Measurements from ENCODE around the gene MSI2. TPM values are rescaled to one million over a fixed set of nuclear protein-coding genes. Genes with fewer than 3 reads are reported as not detected.

Gene MSI2
- total RNA-seq, 1 donor from 2014 or later: 67.9 TPM

DNA sequence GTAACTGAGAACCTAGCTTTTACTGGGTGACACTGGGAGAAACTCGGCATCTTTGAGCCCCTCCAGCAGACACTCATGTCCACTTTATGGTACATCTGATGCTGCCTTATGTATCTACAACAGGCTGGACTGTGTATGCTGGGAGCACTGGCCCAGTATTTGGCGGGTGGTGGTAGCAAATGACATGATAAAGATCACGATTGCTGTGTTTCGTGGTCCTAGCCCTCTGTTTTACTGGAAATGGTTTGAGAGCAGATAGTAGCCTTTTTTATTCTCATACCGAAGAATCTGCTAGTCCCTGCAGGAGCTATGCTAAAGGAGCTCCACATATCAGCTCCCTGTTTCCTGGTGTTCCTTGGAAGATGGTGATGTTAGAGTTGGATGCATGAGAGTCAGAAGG lies 338.4 kb downstream of the MSI2 start:
- TF ChIP-seq, protein P1, sequence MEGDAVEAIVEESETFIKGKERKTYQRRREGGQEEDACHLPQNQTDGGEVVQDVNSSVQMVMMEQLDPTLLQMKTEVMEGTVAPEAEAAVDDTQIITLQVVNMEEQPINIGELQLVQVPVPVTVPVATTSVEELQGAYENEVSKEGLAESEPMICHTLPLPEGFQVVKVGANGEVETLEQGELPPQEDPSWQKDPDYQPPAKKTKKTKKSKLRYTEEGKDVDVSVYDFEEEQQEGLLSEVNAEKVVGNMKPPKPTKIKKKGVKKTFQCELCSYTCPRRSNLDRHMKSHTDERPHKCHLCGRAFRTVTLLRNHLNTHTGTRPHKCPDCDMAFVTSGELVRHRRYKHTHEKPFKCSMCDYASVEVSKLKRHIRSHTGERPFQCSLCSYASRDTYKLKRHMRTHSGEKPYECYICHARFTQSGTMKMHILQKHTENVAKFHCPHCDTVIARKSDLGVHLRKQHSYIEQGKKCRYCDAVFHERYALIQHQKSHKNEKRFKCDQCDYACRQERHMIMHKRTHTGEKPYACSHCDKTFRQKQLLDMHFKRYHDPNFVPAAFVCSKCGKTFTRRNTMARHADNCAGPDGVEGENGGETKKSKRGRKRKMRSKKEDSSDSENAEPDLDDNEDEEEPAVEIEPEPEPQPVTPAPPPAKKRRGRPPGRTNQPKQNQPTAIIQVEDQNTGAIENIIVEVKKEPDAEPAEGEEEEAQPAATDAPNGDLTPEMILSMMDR (IDR thresholded peaks at IDR 0.05; ENCODE audit: insufficient read depth, low read depth, low read length): no peak
- no peak for TF ChIP-seq EZH2 (IDR thresholded peaks at IDR 0.05; ENCODE audit: insufficient read depth, low read length)
- no peak overlapping the region for H3K27ac ChIP-seq (ENCODE audit: low read depth, low read length)
- no peak for DNase-seq (ENCODE audit: low read depth)
- peaks cover 2% of the 10 kb centered on the region for H3K9me3 ChIP-seq (ENCODE audit: insufficient read depth, low read depth, low read length)
- H3K9ac ChIP-seq (ENCODE audit: low read length): no peak overlapping the region
- no peaks in the 10 kb centered on the region for H3K4me1 ChIP-seq (ENCODE audit: insufficient read depth, low read length)
- peaks cover 2% of the 10 kb centered on the region for H3K9me3 Mint-ChIP-seq (ENCODE audit: unreplicated experiment)
- no peak overlapping the region for H2AFZ ChIP-seq (ENCODE audit: low read depth, low read length)
- H3K27me3 Mint-ChIP-seq (ENCODE audit: low read depth, unreplicated experiment): no peaks in the 10 kb centered on the region
- no peak overlapping the region for H3K4me2 ChIP-seq (ENCODE audit: low read length)
- H3K79me2 ChIP-seq (ENCODE audit: insufficient read depth, low read length): no peaks in the 10 kb centered on the region
- FAIRE-seq: no peak
- no peak overlapping the region for H3K4me3 ChIP-seq (ENCODE audit: insufficient read depth, low read depth, low read length)
- no peaks in the 10 kb centered on the region for H3K27me3 ChIP-seq (ENCODE audit: insufficient read depth, low read length)
- no peak overlapping the region for H3K27ac Mint-ChIP-seq (ENCODE audit: unreplicated experiment)
- peaks cover 9% of the 10 kb centered on the region for H3K36me3 Mint-ChIP-seq (ENCODE audit: low read depth, unreplicated experiment)
- no peak overlapping the region for H3K4me3 Mint-ChIP-seq (ENCODE audit: unreplicated experiment)
- H3K4me1 Mint-ChIP-seq (ENCODE audit: low read depth, unreplicated experiment): no peaks in the 10 kb centered on the region
- no peaks in the 10 kb centered on the region for H3K36me3 ChIP-seq (ENCODE audit: insufficient read depth, low read length)
- peaks cover 17% of the 10 kb centered on the region for H4K20me1 ChIP-seq (ENCODE audit: insufficient read depth, low read length)

- peaks cover 2% of the 10 kb centered on the region for H3K9me3 ChIP-seq (ENCODE audit: insufficient read depth, low read depth, low read length)
- FAIRE-seq: no peak
- H3K4me1 ChIP-seq (ENCODE audit: insufficient read depth, low read length): no peaks in the 10 kb centered on the region
- Mint-ChIP-seq H3K27me3 (ENCODE audit: low read depth, unreplicated experiment) (no peaks in the 10 kb centered on the region), H3K4me1 (ENCODE audit: low read depth, unreplicated experiment) (no peaks in the 10 kb centered on the region), H3K36me3 (ENCODE audit: low read depth, unreplicated experiment) (peaks cover 9% of the 10 kb centered on the region), H3K4me3 (ENCODE audit: unreplicated experiment) (no peak overlapping the region), H3K9me3 (ENCODE audit: unreplicated experiment) (peaks cover 2% of the 10 kb centered on the region), H3K27ac (ENCODE audit: unreplicated experiment) (no peak overlapping the region)
- H2AFZ ChIP-seq (ENCODE audit: low read depth, low read length): no peak overlapping the region
- no peak overlapping the region for H3K4me3 ChIP-seq (ENCODE audit: insufficient read depth, low read depth, low read length)
- no peak for DNase-seq (ENCODE audit: low read depth)
- no peaks in the 10 kb centered on the region for H3K79me2 ChIP-seq (ENCODE audit: insufficient read depth, low read length)
- no peak overlapping the region for H3K27ac ChIP-seq (ENCODE audit: low read depth, low read length)
- no peaks in the 10 kb centered on the region for H3K36me3 ChIP-seq (ENCODE audit: insufficient read depth, low read length)
- TF ChIP-seq EZH2 (IDR thresholded peaks at IDR 0.05; ENCODE audit: insufficient read depth, low read length): no peak
- TF ChIP-seq, protein P1 (IDR thresholded peaks at IDR 0.05; ENCODE audit: insufficient read depth, low read depth, low read length): no peak
- H4K20me1 ChIP-seq (ENCODE audit: insufficient read depth, low read length): peaks cover 17% of the 10 kb centered on the region
- no peak overlapping the region for H3K9ac ChIP-seq (ENCODE audit: low read length)
- no peaks in the 10 kb centered on the region for H3K27me3 ChIP-seq (ENCODE audit: insufficient read depth, low read length)
- H3K4me2 ChIP-seq (ENCODE audit: low read length): no peak overlapping the region
Observed at GRCh38 chr17:57595426-57595825, 339.1 kb downstream of the MSI2 start.

GRCh38 chr17:57595947-57596695 lies 339.8 kb downstream of the MSI2 start:
- DNase-seq (ENCODE audit: low read depth) (no peak), FAIRE-seq (no peak)
- no peaks in the 10 kb centered on the region for H3K79me2 ChIP-seq (ENCODE audit: insufficient read depth, low read length)
- H3K4me1 Mint-ChIP-seq (ENCODE audit: low read depth, unreplicated experiment): no peaks in the 10 kb centered on the region
- no peak overlapping the region for H3K4me3 ChIP-seq (ENCODE audit: insufficient read depth, low read depth, low read length)
- no peaks in the 10 kb centered on the region for H3K27me3 ChIP-seq (ENCODE audit: insufficient read depth, low read length)
- H3K27me3 Mint-ChIP-seq (ENCODE audit: low read depth, unreplicated experiment): no peaks in the 10 kb centered on the region
- peaks cover 2% of the 10 kb centered on the region for H3K9me3 Mint-ChIP-seq (ENCODE audit: unreplicated experiment)
- H3K36me3 Mint-ChIP-seq (ENCODE audit: low read depth, unreplicated experiment): peaks cover 9% of the 10 kb centered on the region
- peaks cover 10% of the 10 kb centered on the region for H4K20me1 ChIP-seq (ENCODE audit: insufficient read depth, low read length)
- H3K27ac Mint-ChIP-seq (ENCODE audit: unreplicated experiment): no peak overlapping the region
- H3K9me3 ChIP-seq (ENCODE audit: insufficient read depth, low read depth, low read length): peaks cover 2% of the 10 kb centered on the region
- H3K4me2 ChIP-seq (ENCODE audit: low read length): no peak overlapping the region
- H3K36me3 ChIP-seq (ENCODE audit: insufficient read depth, low read length): no peaks in the 10 kb centered on the region
- H3K9ac ChIP-seq (ENCODE audit: low read length): no peak overlapping the region
- TF ChIP-seq, protein P1 (IDR thresholded peaks at IDR 0.05; ENCODE audit: insufficient read depth, low read depth, low read length): no peak
- TF ChIP-seq EZH2 (IDR thresholded peaks at IDR 0.05; ENCODE audit: insufficient read depth, low read length): no peak
- no peak overlapping the region for H3K27ac ChIP-seq (ENCODE audit: low read depth, low read length)
- H2AFZ ChIP-seq (ENCODE audit: low read depth, low read length): no peak overlapping the region
- no peaks in the 10 kb centered on the region for H3K4me1 ChIP-seq (ENCODE audit: insufficient read depth, low read length)
- no peak overlapping the region for H3K4me3 Mint-ChIP-seq (ENCODE audit: unreplicated experiment)
